Keratinocyte (primary cell): Measurements from ENCODE around the gene ENG.

Source experiments
- CTCF ChIP-seq, 3 experiments: IDR thresholded peaks in 1 of 3; conservative IDR thresholded peaks in 1 of 3; optimal IDR thresholded peaks in 1 of 3; 2 replicates in 2 of 3; 3 replicates in 1 of 3; pipeline versions ENCODE3 to v1.5.1; 2011; ENCODE audit warnings: low read length in 3 of 3, mild to moderate bottlenecking in 3 of 3, moderate library complexity in 2 of 3, control low read depth in 1 of 3, inconsistent platforms in 1 of 3; ENCODE audit not compliant: insufficient read depth in 2 of 3; ENCODE audit errors: extremely low read depth in 1 of 3
- EZH2 ChIP-seq: IDR thresholded peaks from one replicate; pipeline ENCODE4 v1.6.1; 2012; ENCODE audit warnings: inconsistent platforms, mild to moderate bottlenecking, low read length, moderate library complexity

GRCh38 chr9:127796225-127796813, 58.1 kb downstream of the ENG start:
- TF ChIP-seq CTCF (optimal IDR thresholded peaks at IDR 0.05 in 1 of 3, IDR thresholded peaks at IDR 0.05 in 1 of 3, conservative IDR thresholded peaks at IDR 0.05 in 1 of 3; ENCODE audit: extremely low read depth in 1 of 3, insufficient read depth in 2 of 3, low read length in 3 of 3) (no peak), EZH2 (no peak)
